ENCODE measurements around the gene FAM120C. TPM values are rescaled to one million over a fixed set of nuclear protein-coding genes. Genes with fewer than 3 reads are reported as not detected.

FAM120C gene
- total and polyA plus RNA-seq, 2 experiments from 2014 or later: 2.6 to 4.9 TPM

- 76% methylated on average over 4 of the region's 4 CpGs for WGBS (ENCODE audit: low lambda C conversion rate, missing lambda C conversion rate)
These were observed 95.4 kb downstream of the FAM120C start for GRCh38 chrX:54087661-54088060.

GRCh38 chrX:54085666-54086065 lies 97.4 kb downstream of the FAM120C start:
- 76% methylated on average over 6 of the region's 6 CpGs for WGBS (ENCODE audit: low lambda C conversion rate, missing lambda C conversion rate)
- no peak overlapping the region for H3K27ac ChIP-seq
- H3K4me1 ChIP-seq (ENCODE audit: insufficient read depth): no peaks in the 10 kb centered on the region
- no peaks in the 10 kb centered on the region for H3K36me3 ChIP-seq (replicated peaks; ENCODE audit: insufficient read depth, low read depth)
- no peak overlapping the region for H3K4me3 ChIP-seq
- H3K4me2 ChIP-seq: no peak overlapping the region
- H3K79me2 ChIP-seq: no peaks in the 10 kb centered on the region
- H3K27me3 ChIP-seq: no peaks in the 10 kb centered on the region
- no peaks in the 10 kb centered on the region for H3K9me2 ChIP-seq (replicated peaks; ENCODE audit: insufficient read depth)
- no peak for DNase-seq (ENCODE audit: low spot score)
- TF ChIP-seq EZH2 (IDR thresholded peaks at IDR 0.05; ENCODE audit: borderline replicate concordance) (no peak), EZH2phosphoT487 (IDR thresholded peaks at IDR 0.05; ENCODE audit: low read depth, severe bottlenecking, unreplicated experiment) (no peak), CTCF (IDR thresholded peaks at IDR 0.05; ENCODE audit: poor library complexity) (no peak)
- no peak overlapping the region for H2AFZ ChIP-seq
- H4K20me1 ChIP-seq (ENCODE audit: insufficient read depth, poor library complexity, severe bottlenecking): no peaks in the 10 kb centered on the region
- no peaks in the 10 kb centered on the region for H3K9me3 ChIP-seq (ENCODE audit: low read depth)

More at GRCh38 chrX:54087661-54088060, 95.4 kb downstream of the FAM120C start:
- H3K79me2 ChIP-seq: no peaks in the 10 kb centered on the region
- no peaks in the 10 kb centered on the region for H3K9me2 ChIP-seq (replicated peaks; ENCODE audit: insufficient read depth)
- no peak overlapping the region for H3K4me3 ChIP-seq
- H3K27me3 ChIP-seq: no peaks in the 10 kb centered on the region
- no peak for DNase-seq (ENCODE audit: low spot score)
- H3K4me1 ChIP-seq (ENCODE audit: insufficient read depth): no peaks in the 10 kb centered on the region
- H3K27ac ChIP-seq: no peak overlapping the region
- TF ChIP-seq EZH2phosphoT487 (IDR thresholded peaks at IDR 0.05; ENCODE audit: low read depth, severe bottlenecking, unreplicated experiment): no peak
- TF ChIP-seq EZH2 (IDR thresholded peaks at IDR 0.05; ENCODE audit: borderline replicate concordance): no peak
- no peak for TF ChIP-seq CTCF (IDR thresholded peaks at IDR 0.05; ENCODE audit: poor library complexity)
- no peaks in the 10 kb centered on the region for H4K20me1 ChIP-seq (ENCODE audit: insufficient read depth, poor library complexity, severe bottlenecking)
- H3K36me3 ChIP-seq (replicated peaks; ENCODE audit: insufficient read depth, low read depth): no peaks in the 10 kb centered on the region
- H2AFZ ChIP-seq: no peak overlapping the region
- H3K4me2 ChIP-seq: no peak overlapping the region
- H3K9me3 ChIP-seq (ENCODE audit: low read depth): no peaks in the 10 kb centered on the region

GRCh38 chrX:54076903-54077302 lies 106.2 kb downstream of the FAM120C start:
- WGBS (ENCODE audit: low lambda C conversion rate, missing lambda C conversion rate): 81% methylated on average over 2 of the region's 2 CpGs
- Histone ChIP-seq H3K27ac (no peak overlapping the region), H2AFZ (no peak overlapping the region), H3K4me3 (no peak overlapping the region), H3K79me2 (no peaks in the 10 kb centered on the region), H3K36me3 (replicated peaks; ENCODE audit: insufficient read depth, low read depth) (no peaks in the 10 kb centered on the region), H3K27me3 (no peaks in the 10 kb centered on the region), H3K4me2 (no peak overlapping the region), H3K4me1 (ENCODE audit: insufficient read depth) (no peaks in the 10 kb centered on the region), H3K9me3 (ENCODE audit: low read depth) (no peaks in the 10 kb centered on the region), H3K9me2 (replicated peaks; ENCODE audit: insufficient read depth) (no peaks in the 10 kb centered on the region), H4K20me1 (ENCODE audit: insufficient read depth, poor library complexity, severe bottlenecking) (no peaks in the 10 kb centered on the region)
- TF ChIP-seq CTCF (IDR thresholded peaks at IDR 0.05; ENCODE audit: poor library complexity): no peak
- no peak for TF ChIP-seq EZH2phosphoT487 (IDR thresholded peaks at IDR 0.05; ENCODE audit: low read depth, severe bottlenecking, unreplicated experiment)
- no peak for TF ChIP-seq EZH2 (IDR thresholded peaks at IDR 0.05; ENCODE audit: borderline replicate concordance)
- DNase-seq (ENCODE audit: low spot score): no peak

- H4K20me1 ChIP-seq (ENCODE audit: insufficient read depth, poor library complexity, severe bottlenecking): no peaks in the 10 kb centered on the region
- H3K4me1 ChIP-seq (ENCODE audit: insufficient read depth): no peaks in the 10 kb centered on the region
- TF ChIP-seq EZH2phosphoT487 (IDR thresholded peaks at IDR 0.05; ENCODE audit: low read depth, severe bottlenecking, unreplicated experiment): no peak
- TF ChIP-seq EZH2 (IDR thresholded peaks at IDR 0.05; ENCODE audit: borderline replicate concordance): no peak
- no peak for TF ChIP-seq CTCF (IDR thresholded peaks at IDR 0.05; ENCODE audit: poor library complexity)
- H3K27me3 ChIP-seq: no peaks in the 10 kb centered on the region
- no peak overlapping the region for H3K4me3 ChIP-seq
- H3K4me2 ChIP-seq: no peak overlapping the region
- 82% methylated on average over 6 of the region's 6 CpGs for WGBS (ENCODE audit: low lambda C conversion rate, missing lambda C conversion rate)
- H3K9me3 ChIP-seq (ENCODE audit: low read depth): no peaks in the 10 kb centered on the region
- no peak overlapping the region for H2AFZ ChIP-seq
- no peaks in the 10 kb centered on the region for H3K36me3 ChIP-seq (replicated peaks; ENCODE audit: insufficient read depth, low read depth)
- DNase-seq (ENCODE audit: low spot score): no peak
- no peaks in the 10 kb centered on the region for H3K9me2 ChIP-seq (replicated peaks; ENCODE audit: insufficient read depth)
- no peaks in the 10 kb centered on the region for H3K79me2 ChIP-seq
- no peak overlapping the region for H3K27ac ChIP-seq
These were observed 108.2 kb downstream of the FAM120C start for GRCh38 chrX:54074826-54075225.

Measured in hepatocyte (in vitro differentiated cells).